CD4-positive, alpha-beta T cell treated with Interleukin-15 for 4 hours (primary cell): ENCODE results near the gene TTLL9.

Source experiments
- DNase-seq: peaks from one replicate; pipeline ENCODE4 v3.0.0-alpha.2; 2020; ENCODE audit warnings: low spot score

Gene TTLL9

DNA sequence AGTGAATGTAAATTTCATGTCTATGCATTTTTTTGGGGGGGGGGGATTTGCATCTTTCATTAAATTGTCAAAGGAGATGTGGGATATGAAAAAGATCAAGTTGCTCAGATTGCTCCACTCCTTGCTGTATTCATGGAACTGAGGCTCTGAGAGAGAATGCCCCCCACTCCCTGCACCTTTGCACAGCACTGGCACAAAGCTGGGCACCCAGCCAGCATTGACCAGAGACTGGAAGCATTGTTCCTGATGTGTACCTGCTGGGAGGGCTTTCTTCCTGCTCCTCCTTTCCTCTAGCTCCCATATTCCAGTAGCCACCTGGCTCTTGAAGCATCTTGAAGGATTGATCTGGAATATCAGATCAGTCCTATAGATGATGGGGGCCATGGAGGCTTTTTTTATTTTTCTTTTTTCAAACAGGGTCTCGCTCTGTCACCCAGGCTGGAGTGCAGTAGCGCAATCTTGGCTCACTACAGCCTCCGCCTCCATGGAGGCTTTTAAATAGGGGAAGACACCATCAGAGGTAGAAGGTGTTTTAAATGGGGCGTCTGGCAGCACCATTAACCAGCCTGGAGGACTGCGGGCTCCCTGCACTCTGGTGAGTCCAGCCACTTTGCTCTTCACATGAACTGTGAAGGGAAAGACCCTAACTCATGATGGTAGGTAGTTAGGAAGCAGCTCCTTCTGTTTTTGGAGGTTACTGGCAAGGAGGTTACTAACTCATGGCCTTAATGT, 11.0 kb upstream of the TTLL9 start:
- no peak for DNase-seq

DNA sequence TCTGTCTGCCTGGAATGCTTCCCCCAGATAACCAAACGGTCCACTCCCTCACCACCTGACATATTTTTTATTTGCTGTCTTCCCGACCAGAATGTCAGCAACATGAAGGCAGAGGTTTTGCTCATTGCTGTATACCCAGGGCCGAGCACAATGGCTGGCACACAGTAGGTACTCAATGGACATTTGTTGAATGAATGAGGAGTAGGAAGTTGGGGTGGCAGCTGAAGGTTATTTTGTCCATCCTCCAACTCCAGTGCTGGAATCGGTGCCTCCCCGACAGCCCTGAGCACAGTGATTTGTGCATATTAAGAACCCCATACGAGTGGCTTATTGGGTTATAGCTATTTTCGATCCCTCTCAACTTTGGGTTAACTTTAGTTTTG, 10.4 kb upstream of the TTLL9 start:
- no peak for DNase-seq

DNA sequence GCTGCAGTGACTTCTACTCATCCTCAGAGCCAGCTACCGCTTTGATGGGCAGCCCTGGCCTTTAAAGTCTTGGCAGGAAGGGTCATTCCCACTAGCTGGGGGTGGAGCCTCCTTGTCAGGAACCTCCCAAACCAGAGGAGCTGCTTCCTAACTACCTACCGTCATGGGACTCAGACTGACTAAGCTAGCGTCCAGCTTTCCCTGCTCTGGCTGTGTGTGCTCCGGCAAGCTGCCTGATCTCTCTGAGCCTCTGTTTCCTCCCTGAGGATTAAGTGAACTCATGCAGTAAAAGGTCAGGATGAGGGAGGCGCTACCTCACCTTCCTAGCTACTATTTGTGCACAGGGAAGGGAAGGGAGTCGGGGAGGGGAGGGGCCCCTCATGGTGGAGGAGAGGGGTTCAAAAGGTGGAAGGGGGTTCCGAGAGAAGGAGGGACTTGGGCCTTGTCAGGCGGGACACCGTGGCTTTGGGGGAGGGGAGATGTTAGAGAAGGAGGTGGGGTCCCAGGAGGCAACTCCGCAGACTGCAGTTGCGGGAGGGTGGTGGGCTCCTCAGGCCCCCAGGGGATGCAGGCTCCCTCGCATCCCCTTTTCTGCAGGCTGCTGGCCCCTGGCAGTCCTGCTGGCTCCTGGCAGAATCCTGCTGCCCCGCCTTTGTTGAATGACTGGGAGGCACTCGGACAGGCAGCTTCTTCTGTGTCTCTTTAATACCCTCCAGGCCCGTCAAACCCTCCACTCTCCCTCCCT, 9.9 kb upstream of the TTLL9 start:
- DNase-seq = no peak

DNA sequence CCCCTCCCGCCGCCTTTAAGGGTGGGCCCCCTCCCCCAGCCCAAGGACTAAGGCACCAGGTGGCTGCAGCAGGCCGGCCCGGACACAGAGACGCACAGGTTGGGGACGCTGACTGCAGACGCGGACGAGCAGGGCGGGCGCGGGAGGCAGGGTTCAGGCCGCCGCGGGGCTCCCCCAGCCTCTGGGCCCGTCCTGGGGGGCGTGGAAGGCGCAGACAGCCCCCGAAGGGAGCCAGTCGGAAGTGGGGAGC, 9.4 kb upstream of the TTLL9 start:
- no peak for DNase-seq

GRCh38 chr20:31861385-31862156, 8.9 kb upstream of the TTLL9 start:
- peak; percentile 63 for DNase-seq

DNA sequence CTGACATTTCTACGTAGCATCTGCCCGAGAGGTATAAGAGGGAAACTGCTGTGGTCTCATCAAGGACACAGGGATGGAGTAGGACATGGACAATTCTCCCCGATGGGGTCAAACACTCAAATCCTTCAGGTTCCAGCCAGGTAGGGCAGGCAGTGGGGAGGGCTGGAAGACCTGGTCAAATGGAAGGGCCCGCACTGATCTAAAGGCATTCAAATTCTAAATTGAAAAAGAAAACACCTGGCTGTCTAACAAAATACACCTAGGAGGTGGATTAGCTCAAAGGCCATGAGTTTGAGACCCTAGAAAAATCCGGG, 8.3 kb upstream of the TTLL9 start:
- DNase-seq = no peak

DNA sequence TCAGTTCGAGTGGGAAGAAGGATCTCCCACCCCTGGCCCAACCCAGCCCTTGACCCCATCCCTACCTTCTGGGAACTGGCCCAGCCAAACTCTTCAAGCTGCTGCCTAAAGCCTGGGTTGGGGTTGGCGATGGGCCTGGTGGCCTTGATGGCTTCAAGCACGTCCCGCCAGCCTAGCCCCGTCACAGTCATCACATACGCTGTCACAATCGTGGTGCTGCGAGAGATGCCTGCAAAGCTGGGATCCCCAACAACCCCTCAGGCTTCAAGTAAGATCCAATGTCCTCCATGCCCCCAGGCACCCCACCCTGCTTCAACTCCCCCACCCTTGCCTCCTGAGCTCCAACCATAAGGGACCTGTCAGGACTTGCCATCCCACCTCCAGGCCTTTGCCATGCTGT, 7.9 kb upstream of the TTLL9 start:
- DNase-seq = no peak

GRCh38 chr20:31863296-31864085, 6.9 kb upstream of the TTLL9 start:
- no peak for DNase-seq

GRCh38 chr20:31864521-31865400, 5.7 kb upstream of the TTLL9 start:
- no peak for DNase-seq

DNA sequence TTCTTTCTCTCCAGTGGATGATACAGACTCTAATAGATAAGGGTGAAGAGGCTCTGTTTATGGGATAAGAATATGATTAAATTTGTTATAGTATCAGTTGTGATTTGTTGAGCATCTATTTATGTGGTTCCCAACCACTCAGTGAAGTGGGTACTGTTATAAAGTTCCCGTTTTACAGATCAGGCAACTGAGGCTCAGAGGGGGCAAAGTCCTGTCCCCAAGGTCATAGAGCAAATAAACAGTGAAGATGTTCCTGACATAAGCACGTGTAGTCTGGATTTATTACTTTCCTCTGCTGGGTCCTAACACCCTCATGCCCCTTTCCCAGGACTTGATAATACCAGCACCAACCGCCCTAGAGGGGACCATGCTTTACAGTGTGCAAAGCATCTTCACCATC, 4.2 kb upstream of the TTLL9 start:
- no peak for DNase-seq

GRCh38 chr20:31868853-31869672, 1.4 kb upstream of the TTLL9 start:
- DNase-seq = no peak

- DNase-seq = no peak
Observed at GRCh38 chr20:31869673-31869941, 827 bp upstream of the TTLL9 start.

DNA sequence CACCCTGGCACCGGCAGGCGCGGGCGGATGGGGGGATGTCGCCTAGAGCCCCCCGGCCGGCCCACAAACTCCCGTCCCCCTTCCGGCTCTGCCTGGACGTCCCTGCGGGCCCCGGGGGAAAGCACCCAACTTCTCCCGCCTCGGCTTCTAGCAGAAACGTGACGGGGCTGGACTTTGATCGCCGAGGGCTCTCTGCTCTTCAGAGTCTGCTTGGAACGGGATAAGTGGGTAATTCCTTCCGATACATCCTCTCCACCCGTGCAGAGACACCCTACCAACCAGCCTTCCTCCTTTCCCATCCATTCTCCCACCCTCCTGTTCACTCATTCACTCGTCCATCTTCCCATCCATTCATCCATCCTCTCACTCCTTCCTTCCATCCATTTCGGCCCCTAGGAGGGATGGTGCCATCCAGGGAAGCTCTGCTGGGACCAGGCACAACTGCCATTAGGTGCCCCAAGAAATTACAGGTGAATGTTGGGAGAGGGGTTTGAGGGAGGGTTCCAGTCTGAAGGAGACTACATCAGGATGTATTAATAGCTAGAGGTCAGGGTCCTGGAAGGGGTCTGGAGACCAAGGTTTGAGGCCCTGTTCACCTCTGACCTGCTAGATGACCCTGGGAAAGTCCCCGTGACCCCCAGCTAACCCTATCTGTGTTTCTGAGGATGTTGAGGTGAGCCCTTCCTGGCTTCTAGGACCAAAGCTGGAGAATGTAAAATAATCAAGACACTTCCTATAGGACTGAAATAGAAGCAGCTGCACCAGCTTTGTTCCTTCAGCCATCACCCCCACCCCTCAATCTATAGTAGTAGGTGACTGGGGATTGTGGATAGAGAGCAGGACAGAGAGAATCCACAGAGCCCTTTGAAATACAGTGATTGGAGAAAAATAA, 538 bp downstream of the TTLL9 start:
- no peak for DNase-seq

- DNase-seq = no peak
Observed at GRCh38 chr20:31871618-31871954, 1.2 kb downstream of the TTLL9 start.

- no peak for DNase-seq
Observed at GRCh38 chr20:31872406-31872805, 2.0 kb downstream of the TTLL9 start.

DNA sequence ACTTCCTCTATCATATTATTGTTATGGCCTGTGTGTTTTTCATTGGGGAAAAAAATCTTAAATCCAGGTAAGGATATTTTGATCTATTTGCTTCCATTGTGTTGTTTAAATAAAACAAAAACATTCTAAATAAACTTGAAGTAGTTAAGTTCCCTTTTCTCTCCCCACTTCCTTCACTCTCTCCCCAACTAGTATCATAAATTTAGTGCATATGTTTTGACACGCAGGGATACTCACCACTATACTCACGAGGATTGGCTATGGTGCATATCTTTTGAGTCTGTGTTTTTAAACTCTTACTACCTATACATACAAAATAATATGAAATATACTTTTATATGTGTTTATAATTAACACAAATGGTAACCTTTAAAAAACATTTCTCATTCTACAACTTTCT, 5.2 kb downstream of the TTLL9 start:
- DNase-seq = no peak

- no peak for DNase-seq
Observed at GRCh38 chr20:31877684-31878083, 7.2 kb downstream of the TTLL9 start.

GRCh38 chr20:31879143-31879987, 8.9 kb downstream of the TTLL9 start:
- DNase-seq = peak; percentile 83

DNA sequence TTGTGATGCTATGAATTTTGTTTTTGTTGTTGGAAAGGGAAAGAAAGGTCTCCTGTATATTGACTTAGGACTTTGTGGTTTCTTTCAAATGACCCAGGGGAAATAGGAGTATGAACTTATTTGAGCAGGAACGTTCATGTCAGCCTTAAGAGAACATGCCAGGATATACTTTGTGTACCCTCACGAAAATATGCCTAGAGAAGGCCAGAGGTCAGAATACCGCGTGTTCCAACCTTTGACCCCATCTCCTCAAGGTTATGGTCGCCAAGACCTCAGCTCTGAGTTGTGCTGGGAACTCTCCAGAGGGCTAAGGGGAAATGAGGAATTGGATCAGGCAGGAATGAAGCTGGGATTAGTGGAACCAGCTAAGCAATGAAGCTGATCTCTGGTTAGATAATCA, 11.5 kb downstream of the TTLL9 start:
- no peak for DNase-seq
